Subcutaneous adipose tissue (tissue), 4 donors: ENCODE data around the gene NFATC3. TPM values are rescaled to one million over a fixed set of nuclear protein-coding genes. Genes with fewer than 3 reads are reported as not detected.

ENCODE experiments used
- total RNA-seq, 4 donors: library from RNA; depleted of rRNA; stranded (reverse); fragments of >200 nt; gene quantifications; one replicate each; pipeline ENCODE4 v1.1.0, GENCODE V29; 2016
- TF ChIP-seq, protein P1 (sequence below): fragments of 450-650 bp; IDR thresholded peaks from one replicate; pipeline ENCODE4 v1.5.1; 2016; ENCODE audit warnings: low read depth, mild to moderate bottlenecking, control low read depth, antibody characterized with exemption, moderate library complexity

NFATC3 gene
- total RNA-seq, 4 donors from 2014 or later = 39.9 to 47.6 (median 45.5) TPM

DNA sequence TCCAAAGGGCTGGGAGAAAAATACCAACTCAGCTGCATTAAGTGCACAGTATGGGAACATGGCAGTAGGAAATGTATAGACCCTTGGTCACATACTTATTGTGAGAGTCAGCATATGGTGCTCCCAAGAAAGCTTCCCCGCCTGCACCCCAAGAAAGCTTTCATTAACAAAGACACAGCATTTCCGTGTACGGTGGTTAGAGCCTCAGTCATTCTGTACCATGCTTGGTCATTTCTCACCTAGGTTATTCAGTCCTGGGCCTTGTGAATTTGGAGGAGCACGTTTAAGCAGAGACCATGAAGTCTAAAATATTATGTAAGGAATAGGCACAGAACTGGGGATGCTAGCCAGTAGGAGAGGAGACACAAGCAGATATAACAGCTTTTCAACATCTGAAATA, 94.7 kb downstream of the NFATC3 start:
- TF ChIP-seq, protein P1, sequence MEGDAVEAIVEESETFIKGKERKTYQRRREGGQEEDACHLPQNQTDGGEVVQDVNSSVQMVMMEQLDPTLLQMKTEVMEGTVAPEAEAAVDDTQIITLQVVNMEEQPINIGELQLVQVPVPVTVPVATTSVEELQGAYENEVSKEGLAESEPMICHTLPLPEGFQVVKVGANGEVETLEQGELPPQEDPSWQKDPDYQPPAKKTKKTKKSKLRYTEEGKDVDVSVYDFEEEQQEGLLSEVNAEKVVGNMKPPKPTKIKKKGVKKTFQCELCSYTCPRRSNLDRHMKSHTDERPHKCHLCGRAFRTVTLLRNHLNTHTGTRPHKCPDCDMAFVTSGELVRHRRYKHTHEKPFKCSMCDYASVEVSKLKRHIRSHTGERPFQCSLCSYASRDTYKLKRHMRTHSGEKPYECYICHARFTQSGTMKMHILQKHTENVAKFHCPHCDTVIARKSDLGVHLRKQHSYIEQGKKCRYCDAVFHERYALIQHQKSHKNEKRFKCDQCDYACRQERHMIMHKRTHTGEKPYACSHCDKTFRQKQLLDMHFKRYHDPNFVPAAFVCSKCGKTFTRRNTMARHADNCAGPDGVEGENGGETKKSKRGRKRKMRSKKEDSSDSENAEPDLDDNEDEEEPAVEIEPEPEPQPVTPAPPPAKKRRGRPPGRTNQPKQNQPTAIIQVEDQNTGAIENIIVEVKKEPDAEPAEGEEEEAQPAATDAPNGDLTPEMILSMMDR = no peak

DNA sequence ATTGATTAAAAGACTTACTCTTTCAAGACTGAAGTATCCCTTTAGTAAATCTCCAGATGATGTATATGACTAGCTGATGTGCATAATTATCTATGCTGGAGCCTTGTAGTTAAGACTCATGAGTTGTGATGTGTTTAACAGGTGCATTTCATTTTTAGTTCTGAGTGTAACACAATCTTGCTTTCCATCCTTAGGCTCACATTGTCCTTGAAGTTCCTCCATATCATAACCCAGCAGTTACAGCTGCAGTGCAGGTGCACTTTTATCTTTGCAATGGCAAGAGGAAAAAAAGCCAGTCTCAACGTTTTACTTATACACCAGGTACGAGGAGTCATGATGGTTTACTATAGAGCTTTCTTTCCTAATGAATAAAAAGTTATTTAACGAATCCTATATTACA, 97.9 kb downstream of the NFATC3 start:
- TF ChIP-seq, protein P1 = no peak

GRCh38 chr16:68186877-68187276, 101.7 kb downstream of the NFATC3 start:
- TF ChIP-seq, protein P1 = no peak

DNA sequence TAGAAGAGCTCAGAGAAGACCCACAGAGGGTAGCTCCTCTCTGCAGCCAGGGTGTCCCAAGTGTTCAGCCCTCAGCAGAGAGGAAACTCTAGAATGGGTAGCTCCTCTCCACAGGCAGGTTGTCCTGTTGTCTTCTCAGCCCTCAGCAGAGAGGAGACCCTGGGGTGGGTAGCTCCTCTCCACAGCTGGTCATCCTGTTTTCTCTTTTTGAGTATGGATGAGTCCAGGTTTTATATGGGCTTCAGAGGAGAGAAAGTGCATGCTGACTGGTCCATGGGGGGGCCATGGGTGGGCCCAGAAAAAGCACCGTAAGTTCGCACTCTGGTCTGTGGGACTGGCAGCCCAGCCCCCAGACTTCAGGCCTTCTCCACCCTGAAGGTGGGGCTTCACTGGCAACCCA, 102.3 kb downstream of the NFATC3 start:
- TF ChIP-seq, protein P1 = no peak

- TF ChIP-seq, protein P1 = no peak
Observed at GRCh38 chr16:68188170-68188569, 103.0 kb downstream of the NFATC3 start.

GRCh38 chr16:68190081-68190480, 104.9 kb downstream of the NFATC3 start:
- TF ChIP-seq, protein P1 = no peak

DNA sequence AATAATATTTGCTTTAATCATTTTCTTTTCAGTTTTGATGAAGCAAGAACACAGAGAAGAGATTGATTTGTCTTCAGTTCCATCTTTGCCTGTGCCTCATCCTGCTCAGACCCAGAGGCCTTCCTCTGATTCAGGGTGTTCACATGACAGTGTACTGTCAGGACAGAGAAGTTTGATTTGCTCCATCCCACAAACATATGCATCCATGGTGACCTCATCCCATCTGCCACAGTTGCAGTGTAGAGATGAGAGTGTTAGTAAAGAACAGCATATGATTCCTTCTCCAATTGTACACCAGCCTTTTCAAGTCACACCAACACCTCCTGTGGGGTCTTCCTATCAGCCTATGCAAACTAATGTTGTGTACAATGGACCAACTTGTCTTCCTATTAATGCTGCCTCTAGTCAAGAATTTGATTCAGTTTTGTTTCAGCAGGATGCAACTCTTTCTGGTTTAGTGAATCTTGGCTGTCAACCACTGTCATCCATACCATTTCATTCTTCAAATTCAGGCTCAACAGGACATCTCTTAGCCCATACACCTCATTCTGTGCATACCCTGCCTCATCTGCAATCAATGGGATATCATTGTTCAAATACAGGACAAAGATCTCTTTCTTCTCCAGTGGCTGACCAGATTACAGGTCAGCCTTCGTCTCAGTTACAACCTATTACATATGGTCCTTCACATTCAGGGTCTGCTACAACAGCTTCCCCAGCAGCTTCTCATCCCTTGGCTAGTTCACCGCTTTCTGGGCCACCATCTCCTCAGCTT, 105.8 kb downstream of the NFATC3 start:
- TF ChIP-seq, protein P1 = no peak
